IPS-11a (cell line): ENCODE results near the gene ATAD2B.

ENCODE experiments used
- H3K4me3 ChIP-seq: one replicate; pipeline ENCODE4 v1.5.1; 2013; ENCODE audit warnings: low read depth, low read length, control low read depth

The ATAD2B gene

DNA sequence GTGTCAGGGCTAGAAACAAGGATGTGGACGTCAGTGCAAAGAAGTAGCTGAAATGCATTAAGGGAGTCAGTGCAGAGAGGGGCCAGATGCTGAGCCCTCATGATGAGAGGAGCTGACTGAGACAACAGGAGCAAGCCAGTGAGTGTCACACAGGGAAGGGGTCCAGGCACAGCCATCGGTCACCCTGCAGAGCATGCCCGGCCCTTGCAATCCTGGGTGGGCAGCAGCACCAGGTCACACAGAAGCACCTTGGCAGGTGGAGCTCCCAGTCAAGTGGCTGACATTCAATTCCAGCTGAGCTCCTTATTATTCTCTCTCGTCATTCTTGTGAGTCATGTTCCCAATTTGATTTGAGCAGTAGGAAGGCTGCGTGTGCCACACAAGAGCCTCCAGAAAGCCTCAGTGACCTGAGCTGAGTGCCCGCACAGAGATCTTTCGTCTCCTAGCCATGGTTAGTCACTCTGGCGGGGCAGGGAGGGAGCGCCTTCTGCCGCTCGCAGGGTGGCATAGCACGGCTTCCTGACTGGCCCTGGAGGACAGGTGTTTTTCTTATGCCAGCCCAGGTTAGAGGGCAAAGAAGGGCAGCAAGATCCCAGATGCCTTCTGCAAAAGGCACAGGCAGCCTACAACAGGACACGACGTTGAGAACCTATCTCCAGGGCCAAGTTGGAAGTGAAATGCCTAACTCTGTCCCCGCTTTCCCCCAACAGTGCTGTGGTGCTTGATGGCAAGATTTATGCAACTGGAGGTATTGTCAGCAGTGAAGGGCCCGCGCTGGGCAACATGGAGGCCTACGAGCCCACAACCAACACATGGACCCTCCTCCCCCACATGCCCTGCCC is 220.9 kb downstream of the ATAD2B start:
- H3K4me3 ChIP-seq = no peak overlapping the region

- H3K4me3 ChIP-seq = no peak overlapping the region
Observed at GRCh38 chr2:23703583-23704385, 223.1 kb downstream of the ATAD2B start.

- no peak overlapping the region for H3K4me3 ChIP-seq
Observed at GRCh38 chr2:23703037-23703582, 223.8 kb downstream of the ATAD2B start.

GRCh38 chr2:23700627-23701026 is 226.3 kb downstream of the ATAD2B start:
- no peak overlapping the region for H3K4me3 ChIP-seq

DNA sequence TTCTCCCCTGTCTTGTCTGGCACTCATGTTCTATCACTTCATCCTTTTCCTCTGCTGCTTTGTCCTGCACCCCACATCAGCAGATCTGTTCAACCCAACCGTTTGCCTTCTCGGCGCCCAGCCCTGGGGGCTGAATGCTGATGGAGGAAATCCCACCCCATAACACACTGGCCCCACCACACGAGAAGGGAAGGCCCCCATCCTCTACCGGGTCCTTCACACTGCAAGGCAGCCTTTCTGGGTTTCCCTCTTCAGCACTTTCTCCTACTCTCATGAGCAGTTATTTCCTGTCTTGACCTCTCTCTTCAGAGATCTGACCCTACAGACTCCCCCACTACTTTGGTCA is 227.4 kb downstream of the ATAD2B start:
- H3K4me3 ChIP-seq = no peak overlapping the region

GRCh38 chr2:23698721-23699579 is 228.0 kb downstream of the ATAD2B start:
- no peak overlapping the region for H3K4me3 ChIP-seq
